HG03159 (cell line): ENCODE results near the gene EML3.
"Not testable (repeated sequence)": the region's sequence is repeated elsewhere in the genome, so short reads cannot be mapped to it uniquely, and the experiment has no call there.

Source experiments
- ATAC-seq: cut with Tn5 transposase; IDR thresholded peaks from one replicate; pipeline ENCODE4 v1.9.1; 2021; ENCODE audit warnings: mild to moderate bottlenecking, moderate library complexity; ENCODE audit not compliant: unreplicated experiment

The EML3 gene

GRCh38 chr11:62612366-62613290 lies at the start of gene EML3, which contains the start of gene ROM1:
EML3 (minus strand) TSS chr11:62612775; CDS start chr11:62612457, 318 bp downstream.
ROM1 (plus strand) TSS chr11:62613257; CDS start chr11:62613282, 25 bp downstream.
- ATAC-seq: peak; percentile 66

GRCh38 chr11:62656796-62657429 lies 44.3 kb upstream of the EML3 start:
- ATAC-seq: no peak

GRCh38 chr11:62654297-62654696 lies 41.7 kb upstream of the EML3 start:
- ATAC-seq: no peak

- no peak for ATAC-seq
These were observed 39.8 kb upstream of the EML3 start for GRCh38 chr11:62652161-62653006.

GRCh38 chr11:62650283-62650682 lies 37.7 kb upstream of the EML3 start:
- ATAC-seq: not testable (repeated sequence)

- ATAC-seq: no peak
These were observed 36.9 kb upstream of the EML3 start for GRCh38 chr11:62649486-62649885.

- no peak for ATAC-seq
These were observed 36.4 kb upstream of the EML3 start for GRCh38 chr11:62648967-62649364.

- no peak for ATAC-seq
These were observed 35.8 kb upstream of the EML3 start for GRCh38 chr11:62648185-62648966.

GRCh38 chr11:62647609-62648005 lies 35.0 kb upstream of the EML3 start:
- no peak for ATAC-seq

GRCh38 chr11:62646825-62647608 lies 34.4 kb upstream of the EML3 start:
- ATAC-seq: peak; percentile 3

- peak; percentile 92 for ATAC-seq
These were observed 33.6 kb upstream of the EML3 start, which contains the start of gene GANAB for GRCh38 chr11:62645946-62646824. GANAB (minus strand) TSS chr11:62646613; CDS start chr11:62646599, 14 bp downstream.

- ATAC-seq: no peak
These were observed 33.0 kb upstream of the EML3 start for GRCh38 chr11:62645671-62645945.

- ATAC-seq: no peak
These were observed 31.6 kb upstream of the EML3 start for GRCh38 chr11:62644220-62644619.

GRCh38 chr11:62632492-62632891 lies 19.9 kb upstream of the EML3 start:
- no peak for ATAC-seq

- no peak for ATAC-seq
These were observed 15.1 kb upstream of the EML3 start for GRCh38 chr11:62627713-62628112.

- ATAC-seq: no peak
These were observed 10.0 kb upstream of the EML3 start for GRCh38 chr11:62622476-62623089.

GRCh38 chr11:62621567-62622470 lies 9.2 kb upstream of the EML3 start, which contains the start of gene B3GAT3:
B3GAT3 (minus strand) TSS chr11:62621986; CDS start chr11:62621947, 39 bp downstream.
- peak; percentile 80 for ATAC-seq
